Activated CD8-positive, alpha-beta memory T cell treated with anti-CD3 and anti-CD28 coated beads for 4 hours (primary cell): ENCODE data around the gene OGFOD2.
"Not testable (repeated sequence)": the region's sequence is repeated elsewhere in the genome, so short reads cannot be mapped to it uniquely, and the experiment has no call there.

ENCODE experiments used
- DNase-seq, 2 donors: peaks; one replicate each; pipeline ENCODE4 v3.0.0-alpha.2; 2020; ENCODE audit warnings: low read depth in 2 of 2

The OGFOD2 gene

DNA sequence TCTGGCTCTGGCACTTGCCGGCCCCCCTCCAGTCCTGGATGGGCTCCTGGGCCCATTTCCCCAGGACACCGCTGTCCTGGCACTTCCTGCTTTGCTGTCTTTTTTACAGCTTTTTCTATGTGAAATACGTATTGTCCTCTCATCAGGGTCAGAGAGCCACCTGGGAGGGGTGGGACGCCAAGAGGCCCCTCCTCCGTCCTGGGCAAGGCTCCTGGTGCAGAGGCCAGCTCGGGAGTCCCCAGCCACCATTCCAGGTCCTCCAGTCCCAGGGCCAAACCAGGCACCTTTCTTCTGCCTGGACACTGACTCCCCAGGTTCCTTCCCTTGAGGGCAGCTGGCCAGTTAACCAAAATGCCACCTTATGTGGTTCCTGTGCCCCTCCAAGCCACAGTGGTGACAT, 28.2 kb downstream of the OGFOD2 start:
- no peak for DNase-seq

DNA sequence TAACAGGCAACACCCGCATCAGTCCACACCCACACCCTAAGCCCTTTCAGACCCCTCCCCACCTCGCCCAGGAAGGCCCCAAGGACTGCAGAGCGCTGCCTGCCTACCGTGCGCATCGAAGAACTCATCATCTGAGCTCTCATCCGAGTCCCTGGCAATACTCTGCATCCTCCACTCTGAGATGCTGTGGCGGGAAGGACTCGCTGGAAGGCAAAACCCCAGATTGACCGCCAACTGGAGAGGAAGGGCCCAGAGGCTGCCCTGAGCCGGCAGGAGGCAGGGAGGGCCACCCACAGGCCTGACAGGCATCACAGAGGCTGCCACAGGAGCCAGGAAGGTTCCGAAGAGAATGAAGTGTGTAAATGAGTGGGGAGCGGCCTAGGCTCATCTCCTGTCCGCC, 29.2 kb downstream of the OGFOD2 start:
- no peak for DNase-seq

DNA sequence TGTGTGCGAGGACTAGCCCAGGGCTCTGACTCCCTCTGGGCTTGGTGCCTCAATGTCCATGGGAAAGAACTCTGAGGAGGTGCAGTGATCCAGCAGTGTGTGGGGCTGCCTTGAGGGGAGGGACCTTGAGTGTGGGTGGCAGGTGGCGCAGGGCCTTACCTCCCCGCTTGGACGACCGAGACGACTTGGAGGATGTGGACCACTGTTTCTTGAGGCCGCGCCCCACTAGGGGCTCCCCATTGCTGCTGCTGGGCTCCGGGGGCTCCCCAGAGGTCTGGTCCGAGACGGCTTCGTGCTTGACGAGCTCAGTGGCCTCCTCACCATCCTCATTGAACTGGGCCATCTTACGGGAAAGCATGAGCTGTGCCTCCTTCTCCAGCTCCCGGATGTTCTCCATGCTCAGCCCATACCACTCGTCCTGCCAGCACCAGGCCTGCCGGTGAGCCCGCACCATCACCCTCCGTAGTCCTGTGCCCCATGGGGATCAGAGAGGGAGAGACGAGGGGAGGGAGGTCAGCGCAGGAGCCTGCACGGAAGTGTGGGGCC, 30.1 kb downstream of the OGFOD2 start:
- DNase-seq, result no peak

DNA sequence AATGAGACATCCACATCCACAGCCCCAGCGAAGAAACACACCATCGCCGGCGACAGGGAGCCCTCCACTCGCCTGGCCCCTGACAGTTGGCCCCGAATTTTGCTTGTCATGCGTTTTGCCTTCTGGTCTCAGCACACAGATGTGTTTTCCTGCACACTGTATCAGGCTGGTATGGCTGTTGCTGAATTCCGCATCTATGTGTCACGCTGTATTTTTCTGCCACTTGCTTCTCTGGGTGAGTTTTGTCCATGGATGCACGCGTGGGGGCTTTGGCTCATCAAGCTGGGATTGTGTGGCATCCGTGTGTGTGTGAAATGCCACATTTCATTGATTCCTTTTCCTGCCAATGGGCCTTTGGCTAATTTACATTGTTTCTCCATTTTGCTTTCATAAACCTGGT, 31.9 kb downstream of the OGFOD2 start:
- no peak for DNase-seq

DNA sequence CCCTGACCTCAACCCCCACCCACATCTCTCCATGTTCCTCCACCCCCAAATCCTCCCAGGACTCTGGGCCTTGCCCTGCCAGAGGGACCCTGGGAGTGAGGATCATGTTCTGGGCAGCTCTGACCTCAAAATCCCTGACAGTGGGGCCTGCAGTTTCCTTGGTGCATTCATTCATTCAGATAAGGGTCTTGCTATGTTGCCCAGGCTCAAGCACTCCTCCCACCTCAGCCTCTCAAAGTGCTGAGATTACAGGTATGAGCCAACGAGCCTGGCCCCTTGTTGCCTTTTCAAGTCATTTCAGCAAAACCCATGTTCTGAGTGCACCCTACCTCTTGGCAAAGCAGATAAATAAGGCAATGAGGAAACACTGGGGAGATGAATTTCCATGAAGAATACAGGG, 35.1 kb downstream of the OGFOD2 start:
- no peak for DNase-seq

DNA sequence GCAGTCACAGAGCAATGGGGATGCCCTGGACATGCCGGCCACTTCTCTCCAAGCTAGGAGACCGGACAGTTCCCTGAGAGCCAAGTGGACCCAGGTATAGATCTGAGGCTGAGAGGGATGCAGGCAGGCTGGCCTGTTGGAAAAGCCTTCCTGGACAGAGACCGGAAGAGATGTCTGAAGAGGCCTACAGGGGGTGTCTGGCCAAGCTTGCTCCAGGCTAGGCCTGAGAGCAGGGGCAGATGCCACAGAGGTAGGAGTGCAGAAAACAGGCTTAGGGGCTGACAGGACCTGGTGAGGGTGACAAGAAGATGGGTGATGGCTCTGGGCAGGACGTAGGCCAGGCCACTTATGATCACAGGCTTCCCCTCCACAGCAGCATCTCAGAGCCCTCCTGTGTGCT, 35.6 kb downstream of the OGFOD2 start:
- DNase-seq, result no peak

DNA sequence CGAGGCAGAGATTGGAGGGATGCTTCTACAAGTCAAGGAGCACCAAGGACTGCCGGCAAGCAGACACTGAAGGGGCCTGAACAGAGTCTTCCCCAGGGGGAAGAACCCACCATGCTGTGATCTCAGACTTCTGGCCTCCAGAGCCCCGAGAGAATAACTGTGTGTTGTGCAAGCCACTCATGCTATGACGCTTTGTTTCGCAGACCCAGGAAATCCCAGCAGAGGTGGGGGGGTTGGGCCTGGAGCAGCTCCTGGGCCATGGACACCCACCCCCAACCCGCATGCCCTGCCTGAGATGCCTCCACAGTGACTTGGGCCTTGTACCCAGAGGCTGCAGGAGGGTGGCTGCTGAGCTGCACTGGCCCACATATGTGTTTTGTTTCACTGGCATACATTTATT, 36.7 kb downstream of the OGFOD2 start:
- no peak for DNase-seq

DNA sequence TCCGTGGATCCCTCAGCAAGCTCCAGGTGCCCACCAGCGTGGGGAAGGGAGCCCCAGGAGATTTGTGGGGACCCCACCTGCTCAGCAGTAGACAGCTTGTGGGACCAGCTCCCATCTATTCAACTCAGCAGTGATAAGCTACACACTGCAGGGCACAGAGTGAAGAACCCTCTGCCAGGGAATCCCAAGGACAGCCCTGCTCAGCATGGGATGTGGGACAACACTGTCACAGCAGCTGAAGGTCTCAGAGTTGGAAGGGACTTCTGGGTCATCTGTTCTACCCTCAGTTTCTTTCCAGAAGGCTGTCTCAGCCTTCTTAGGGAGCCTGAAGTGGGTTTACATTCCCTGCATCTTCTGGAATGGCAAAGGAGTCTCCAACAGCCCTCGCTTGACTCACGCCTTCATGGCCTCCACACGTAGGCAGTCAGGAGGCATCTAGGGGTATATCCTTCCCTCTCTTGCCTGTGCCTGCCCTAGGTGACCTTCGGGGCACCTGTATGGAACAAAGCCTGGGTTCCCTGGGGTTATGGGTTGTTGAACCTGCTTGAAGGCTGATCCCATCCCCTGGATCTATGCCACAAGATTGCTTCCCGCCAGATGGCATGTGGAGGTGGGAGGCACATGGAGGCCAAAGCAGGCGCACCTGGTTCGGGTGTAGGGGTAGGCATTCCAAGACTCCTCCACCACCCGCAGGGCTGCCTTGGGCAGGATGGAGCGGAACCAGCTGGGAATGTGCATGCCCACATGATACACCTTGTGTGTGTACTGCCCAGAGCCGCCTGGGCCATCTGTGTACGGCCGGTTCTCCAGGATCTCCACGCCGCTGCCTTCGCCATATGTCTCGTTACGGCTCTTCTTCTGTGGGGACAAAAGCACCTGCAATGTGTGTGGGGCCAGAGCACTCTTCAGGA, 38.4 kb downstream of the OGFOD2 start:
- DNase-seq, result no peak

DNA sequence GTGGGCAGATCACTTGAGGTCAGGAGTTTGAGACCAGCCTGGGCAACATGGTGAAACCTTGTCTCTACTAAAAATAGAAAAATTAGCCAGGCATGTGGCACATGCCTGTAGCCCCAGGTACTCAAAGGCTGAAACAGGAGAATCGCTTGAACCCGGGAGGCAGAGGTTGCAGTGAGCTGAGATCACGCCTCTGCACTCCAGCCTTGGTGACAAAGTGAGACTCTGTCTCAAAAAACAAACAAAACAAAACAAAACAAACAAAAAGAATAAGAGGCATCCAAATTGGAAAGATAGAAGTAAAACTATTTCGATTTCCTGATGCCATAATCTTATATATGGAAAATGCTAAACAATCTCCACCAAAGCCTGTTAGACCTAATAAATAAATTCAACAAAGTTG, 39.4 kb downstream of the OGFOD2 start:
- not testable (repeated sequence) for DNase-seq

DNA sequence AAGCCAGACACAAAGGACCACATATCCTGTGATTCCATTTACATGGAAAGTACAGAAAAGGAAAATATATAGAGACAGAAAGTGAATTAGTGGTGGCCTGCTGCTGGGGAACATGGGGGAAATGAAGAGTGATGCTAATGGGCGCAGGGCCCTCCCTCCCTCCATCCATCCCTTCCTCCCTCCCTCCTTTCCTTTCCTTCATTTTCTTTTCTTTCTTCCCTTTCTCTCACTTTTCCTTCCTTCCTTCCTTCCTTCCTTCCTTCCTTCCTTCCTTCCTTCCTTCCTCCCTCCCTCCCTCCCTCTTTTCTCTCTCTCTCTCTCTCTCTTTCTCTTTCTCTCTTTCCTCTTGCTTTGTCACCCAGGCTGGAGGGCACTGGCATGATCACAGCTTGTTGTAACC, 42.7 kb downstream of the OGFOD2 start:
- no peak for DNase-seq

DNA sequence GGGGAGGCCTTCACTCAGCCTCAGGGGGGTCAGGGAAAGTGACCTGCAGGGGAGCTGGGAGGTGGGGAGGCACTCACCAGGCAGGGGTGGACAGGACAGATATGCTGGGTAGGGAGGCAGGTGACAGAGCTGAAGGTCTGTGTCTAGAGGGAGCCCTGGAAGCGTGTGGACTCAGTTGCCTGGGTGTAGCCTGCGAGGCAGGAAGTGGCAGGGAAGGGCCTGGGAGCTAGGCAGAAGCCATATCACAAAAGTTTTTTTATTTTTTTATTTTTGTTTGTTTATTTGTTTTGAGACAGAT, 44.7 kb downstream of the OGFOD2 start:
- DNase-seq, result no peak

DNA sequence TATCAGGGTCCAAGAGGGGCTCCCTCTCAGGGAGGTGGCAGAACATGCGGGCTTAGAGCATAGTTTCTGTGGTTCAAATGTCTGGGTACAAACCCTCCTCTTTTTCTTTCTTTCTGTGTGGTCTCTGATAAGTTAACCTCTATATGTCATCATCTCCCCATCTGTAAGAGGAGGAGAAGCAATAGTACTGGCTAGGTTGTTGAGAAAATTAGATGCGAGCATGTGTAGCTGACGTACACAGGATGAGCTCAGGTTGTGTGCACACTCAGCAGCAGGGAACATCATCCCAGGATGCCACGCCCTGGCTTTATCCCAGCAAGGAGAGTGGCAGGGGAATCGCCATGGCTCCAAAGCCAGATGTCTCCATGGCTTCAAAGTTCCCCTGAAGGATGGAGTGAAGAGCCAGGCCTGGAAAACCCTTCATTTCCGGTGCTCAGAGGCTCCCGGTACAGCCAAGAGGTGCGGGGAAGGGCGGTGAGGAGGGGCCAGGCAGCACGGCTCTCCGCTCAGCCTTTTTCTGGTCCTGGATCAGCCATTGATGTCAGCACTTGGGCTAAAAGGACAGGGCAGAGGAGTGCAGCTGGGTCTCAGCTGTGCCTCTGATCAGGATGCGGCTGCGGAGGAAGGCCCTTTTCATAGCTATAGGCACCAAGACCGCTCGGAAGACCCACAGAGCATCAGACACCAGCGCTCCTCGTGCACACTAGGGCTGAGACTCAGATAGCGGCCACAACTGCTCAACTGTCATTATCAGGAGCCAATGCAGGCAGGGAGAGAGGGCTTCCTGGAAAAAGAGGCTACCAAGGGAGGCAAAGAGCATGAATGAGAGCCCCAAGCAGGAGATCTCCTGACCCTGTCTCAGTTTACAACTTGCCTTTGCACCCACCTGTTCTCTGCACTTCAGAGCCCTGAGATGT, 46.9 kb downstream of the OGFOD2 start:
- no peak for DNase-seq

DNA sequence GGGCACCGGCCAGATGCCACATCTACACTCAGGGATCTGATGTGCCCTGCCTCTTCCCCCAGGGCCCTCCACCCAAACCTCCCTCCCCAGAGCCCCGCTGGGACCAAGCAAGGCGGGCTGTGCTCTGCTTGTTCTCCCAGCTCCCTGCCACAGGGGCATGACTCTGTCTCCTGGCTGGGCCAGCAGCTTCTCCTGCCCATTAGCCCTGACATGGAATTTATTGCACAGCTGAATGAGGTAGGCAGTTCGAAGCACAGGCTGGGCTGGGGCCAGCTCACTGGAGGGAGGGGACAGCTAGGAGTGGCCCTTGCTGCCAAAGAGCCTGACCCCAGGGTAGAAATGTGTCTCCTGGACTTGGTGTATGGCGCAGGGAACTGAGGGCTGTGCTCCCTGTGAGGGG, 47.8 kb downstream of the OGFOD2 start:
- DNase-seq, result no peak

DNA sequence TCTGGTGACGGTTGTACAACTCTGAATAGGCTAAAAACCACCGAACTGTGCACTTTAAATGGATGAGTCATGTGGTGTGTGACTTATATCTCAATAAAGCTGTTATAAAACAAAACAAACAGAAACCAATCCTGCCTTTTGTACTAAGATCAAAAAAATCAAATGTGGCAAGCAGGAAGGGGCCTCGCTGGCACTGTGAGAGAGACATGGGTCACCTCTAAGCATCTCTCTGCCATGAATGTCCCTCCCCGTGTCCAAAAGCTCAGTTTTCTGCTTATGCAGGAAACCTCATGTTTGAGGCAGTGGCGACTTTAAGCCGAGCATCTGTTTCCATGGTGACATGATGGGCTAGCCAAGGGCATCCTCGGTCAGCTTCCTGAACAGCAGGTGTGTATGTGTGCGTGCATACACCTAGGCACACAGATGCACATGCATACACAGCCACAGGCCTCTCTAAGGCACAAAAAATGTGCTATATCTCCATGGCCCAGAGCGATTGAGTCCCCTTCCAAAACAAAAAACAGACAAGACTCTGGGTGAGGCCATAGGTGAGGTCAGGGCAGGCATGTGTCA, 49.9 kb downstream of the OGFOD2 start:
- no peak for DNase-seq

DNA sequence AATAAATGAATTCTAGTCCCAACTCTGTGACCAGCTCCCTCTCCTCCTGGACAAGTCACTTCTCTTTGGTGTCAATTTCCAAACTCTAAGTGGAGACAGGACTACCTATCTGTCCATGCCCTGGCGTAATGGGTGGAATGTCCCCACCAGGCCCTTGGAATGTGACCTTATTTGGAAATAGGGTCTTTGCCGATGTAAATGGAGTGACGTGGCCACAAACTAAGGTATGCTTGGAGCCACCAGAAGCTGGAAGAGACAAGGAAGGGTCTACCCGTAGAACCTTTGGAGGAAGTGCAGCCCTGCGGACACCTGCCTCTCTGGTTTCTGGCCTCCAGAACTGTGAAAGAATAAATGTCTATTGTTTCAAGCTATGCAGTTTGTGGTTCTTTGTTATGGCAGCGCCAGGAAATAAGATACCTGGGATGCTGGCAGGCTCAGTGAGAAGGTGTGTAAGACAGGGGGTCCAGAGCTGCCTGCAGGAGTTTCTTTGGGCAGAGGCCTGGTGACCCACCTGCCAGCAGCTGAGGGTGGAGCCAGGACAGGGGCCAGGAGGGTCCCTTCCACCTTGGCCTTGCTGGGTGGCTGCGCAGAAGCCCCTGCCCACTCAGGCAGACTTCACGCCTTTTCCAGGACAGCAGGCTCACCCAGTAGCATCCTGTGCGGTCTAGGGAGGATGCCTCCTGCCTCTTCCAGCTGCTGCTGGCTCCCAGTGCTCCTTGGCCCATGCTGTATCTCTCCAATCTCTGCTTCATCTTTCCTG, 51.2 kb downstream of the OGFOD2 start:
- DNase-seq, result no peak

DNA sequence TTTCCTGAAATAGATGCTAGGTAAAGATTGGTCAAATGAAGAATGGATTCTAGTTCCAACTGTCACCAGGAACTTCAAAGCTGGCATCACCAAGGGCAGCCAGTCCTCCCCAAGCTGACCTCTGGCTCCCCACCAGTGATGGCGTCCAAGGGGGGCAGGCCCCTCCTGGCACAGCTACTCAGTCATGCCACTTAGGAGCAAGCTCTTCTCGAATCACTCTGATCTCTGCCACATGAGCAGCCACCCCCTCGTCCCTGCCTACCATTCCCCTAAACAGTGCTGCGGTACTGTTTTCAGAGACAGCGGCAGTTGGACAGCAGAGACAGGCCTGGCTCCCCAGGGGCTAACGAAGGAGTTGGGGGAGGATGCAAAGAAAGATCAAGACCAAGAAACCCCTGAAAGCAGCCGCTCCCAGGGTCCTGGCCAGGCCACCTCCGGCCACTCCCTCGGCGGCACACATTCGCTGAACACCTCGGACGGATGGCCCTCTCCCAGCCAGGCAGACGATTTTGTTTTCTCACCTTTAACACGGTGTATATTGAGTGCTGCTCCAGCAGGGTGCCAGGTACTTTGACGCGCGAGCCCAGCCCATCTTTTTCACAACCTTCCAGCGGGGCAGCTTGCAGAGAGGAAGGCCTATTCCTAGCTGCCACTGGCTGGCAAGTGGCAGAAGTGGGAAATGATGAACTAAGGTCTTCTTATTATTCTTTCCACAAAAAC, 52.8 kb downstream of the OGFOD2 start:
- no peak for DNase-seq

DNA sequence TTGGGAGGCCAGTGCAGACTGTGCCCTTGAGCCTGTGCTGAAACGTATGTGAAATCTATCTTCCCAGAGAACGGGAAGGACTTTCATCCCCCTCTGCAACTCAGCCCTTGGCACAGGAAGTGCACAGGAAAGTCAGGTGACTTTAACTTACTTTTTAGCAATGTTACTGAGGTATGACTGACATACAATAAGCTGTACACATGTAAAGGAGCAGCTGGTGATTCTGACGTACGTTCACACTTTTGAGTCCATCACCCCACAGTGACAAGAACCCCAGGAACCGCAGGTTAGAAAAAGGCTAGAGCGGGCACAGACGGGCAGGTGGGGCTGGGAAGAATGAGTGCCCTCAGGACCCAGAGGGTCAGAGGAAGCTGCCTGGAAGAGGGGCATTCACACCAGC, 53.4 kb downstream of the OGFOD2 start:
- no peak for DNase-seq

DNA sequence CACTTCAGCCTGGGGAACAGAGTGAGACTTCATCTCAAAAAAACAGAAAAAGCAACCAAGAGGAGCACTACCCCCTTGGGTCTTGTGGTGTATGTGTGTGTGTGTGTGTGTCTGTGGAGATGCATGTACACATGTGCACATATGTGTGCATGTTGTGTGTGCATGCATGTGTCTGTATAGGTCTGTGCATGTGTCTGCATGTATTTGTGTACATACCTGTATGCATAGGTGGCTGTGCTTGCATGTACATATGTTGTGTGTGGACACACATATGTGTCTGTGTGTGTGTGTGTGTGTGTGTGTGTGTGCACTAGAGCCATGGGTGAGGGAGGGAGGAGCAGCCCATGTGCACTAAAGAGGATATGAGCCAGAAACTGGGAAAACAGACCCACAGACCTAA, 54.5 kb downstream of the OGFOD2 start:
- no peak for DNase-seq
